BJ (cell line): ENCODE results near the gene NCOA7. TPM values are rescaled to one million over a fixed set of nuclear protein-coding genes. Genes with fewer than 3 reads are reported as not detected.

Experiments
- CTCF ChIA-PET: fragments of 350-600 bp; formaldehyde crosslinking; extraction: SDS; loops from one replicate; lab custom pipeline; 2021; ENCODE audit warnings: antibody characterized with exemption, inconsistent platforms; lab: Yijun Ruan, JAX
- POLR2A ChIA-PET: fragments of 300-600 bp; sonication (Branson Sonifier 250); formaldehyde crosslinking; extraction: SDS; loops from one replicate; lab custom pipeline; 2021; ENCODE audit warnings: antibody characterized with exemption; lab: Charles Lee
- DNase-seq: peaks from one replicate; pipeline ENCODE4 v3.0.0-alpha.2; 2011; ENCODE audit warnings: low read depth
- H3K27me3 ChIP-seq: 2 replicates; pipeline ENCODE4 v1.6.0; 2011; ENCODE audit warnings: low read length; ENCODE audit not compliant: control insufficient read depth, insufficient read depth
- H3K36me3 ChIP-seq: 2 replicates; pipeline ENCODE4 v1.5.1; 2011; ENCODE audit warnings: low read length; ENCODE audit not compliant: control insufficient read depth, insufficient read depth
- H3K4me3 ChIP-seq: 2 replicates; pipeline ENCODE4 v1.5.1; 2011; ENCODE audit warnings: low read depth, mild to moderate bottlenecking, control low read depth, low read length
- polyA plus RNA-seq: library from polyadenylated mRNA; depleted of rRNA; stranded (reverse); fragments of >200 nt; gene quantifications from 2 replicates; pipeline ENCODE4 v1.2.3, GENCODE V29; 2011
- TF ChIP-seq, protein P1 (sequence below): IDR thresholded peaks from 2 replicates; pipeline ENCODE4 v1.5.1; 2011; ENCODE audit warnings: low read depth, mild to moderate bottlenecking, control low read depth, inconsistent platforms, low read length, moderate library complexity; ENCODE audit not compliant: insufficient read depth

The NCOA7 gene
- polyA plus RNA-seq, 1 experiment = 27.2 TPM

DNA sequence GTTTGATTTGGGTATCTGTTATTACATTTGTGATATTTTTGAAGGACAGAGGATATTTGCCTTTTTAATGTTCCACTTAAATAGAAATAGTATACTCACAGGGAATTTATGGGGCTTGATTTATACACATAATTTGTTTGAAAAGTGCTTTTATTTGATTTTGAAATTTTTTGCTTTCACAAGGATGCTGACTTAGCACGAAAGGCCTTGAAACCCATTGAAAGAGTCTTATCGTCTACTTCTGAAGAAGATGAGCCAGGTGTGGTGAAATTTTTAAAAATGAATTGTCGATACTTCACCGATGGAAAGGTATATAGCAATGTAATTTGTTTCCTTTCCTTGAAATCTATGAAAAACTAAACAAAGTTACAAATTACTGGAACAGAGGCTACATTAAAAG lies 91.5 kb downstream of the NCOA7 start:
- H3K4me3 ChIP-seq = no peak overlapping the region
- no peaks in the 10 kb centered on the region for H3K27me3 ChIP-seq
- ChIA-PET CTCF (interaction anchor here (1.5 to 1.8 kb wide), 2 partner anchors 71 to 75 kb away, joined by 5 to 6 read pairs; no protein-coding TSS in a partner anchor), POLR2A (no interaction called here)
- H3K36me3 ChIP-seq = peaks cover 6% of the 10 kb centered on the region; the same call in 1 of the 2 replicates
- TF ChIP-seq, protein P1, sequence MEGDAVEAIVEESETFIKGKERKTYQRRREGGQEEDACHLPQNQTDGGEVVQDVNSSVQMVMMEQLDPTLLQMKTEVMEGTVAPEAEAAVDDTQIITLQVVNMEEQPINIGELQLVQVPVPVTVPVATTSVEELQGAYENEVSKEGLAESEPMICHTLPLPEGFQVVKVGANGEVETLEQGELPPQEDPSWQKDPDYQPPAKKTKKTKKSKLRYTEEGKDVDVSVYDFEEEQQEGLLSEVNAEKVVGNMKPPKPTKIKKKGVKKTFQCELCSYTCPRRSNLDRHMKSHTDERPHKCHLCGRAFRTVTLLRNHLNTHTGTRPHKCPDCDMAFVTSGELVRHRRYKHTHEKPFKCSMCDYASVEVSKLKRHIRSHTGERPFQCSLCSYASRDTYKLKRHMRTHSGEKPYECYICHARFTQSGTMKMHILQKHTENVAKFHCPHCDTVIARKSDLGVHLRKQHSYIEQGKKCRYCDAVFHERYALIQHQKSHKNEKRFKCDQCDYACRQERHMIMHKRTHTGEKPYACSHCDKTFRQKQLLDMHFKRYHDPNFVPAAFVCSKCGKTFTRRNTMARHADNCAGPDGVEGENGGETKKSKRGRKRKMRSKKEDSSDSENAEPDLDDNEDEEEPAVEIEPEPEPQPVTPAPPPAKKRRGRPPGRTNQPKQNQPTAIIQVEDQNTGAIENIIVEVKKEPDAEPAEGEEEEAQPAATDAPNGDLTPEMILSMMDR = no peak
- no peak for DNase-seq

DNA sequence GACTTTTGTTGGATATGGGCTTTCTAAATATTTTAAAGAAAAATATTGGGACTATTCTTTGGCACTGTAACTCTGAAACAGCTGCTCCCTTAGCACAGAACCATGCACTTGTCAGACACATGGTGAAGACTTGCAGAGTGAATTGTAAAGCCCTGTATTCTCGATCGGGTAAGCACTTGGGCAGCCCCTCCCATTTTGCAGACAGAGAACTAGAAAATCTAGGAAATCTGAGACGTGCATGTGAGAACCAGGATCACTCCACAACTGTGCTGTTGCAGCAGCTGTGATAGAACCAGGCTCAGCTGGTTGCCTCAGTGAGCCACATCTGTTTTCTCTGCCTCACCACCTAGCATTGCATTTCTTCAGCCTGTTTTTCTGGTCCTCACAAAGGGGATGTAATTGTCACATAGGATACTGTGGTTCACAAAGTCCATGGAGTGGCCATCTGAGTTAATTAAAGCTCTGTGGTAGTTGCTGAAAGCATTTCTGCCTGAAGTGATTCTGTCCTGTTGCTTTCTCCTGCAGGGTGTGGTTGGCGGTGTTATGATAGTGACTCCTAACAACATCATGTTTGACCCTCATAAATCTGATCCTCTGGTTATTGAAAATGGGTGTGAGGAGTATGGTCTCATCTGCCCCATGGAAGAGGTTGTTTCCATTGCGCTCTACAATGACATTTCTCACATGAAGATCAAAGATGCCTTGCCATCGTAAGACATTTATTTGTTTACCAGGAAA lies 94.0 kb downstream of the NCOA7 start:
- no peaks in the 10 kb centered on the region for H3K27me3 ChIP-seq
- CTCF ChIA-PET = interaction anchor here (1.0 to 2.0 kb wide), 7 partner anchors 10 to 96 kb away, joined by 3 to 5 read pairs (median 4); no protein-coding TSS in a partner anchor
- POLR2A ChIA-PET = no interaction called here
- H3K4me3 ChIP-seq = no peak overlapping the region
- peaks cover 6% of the 10 kb centered on the region for H3K36me3 ChIP-seq
- TF ChIP-seq, protein P1 = no peak
- DNase-seq = no peak

DNA sequence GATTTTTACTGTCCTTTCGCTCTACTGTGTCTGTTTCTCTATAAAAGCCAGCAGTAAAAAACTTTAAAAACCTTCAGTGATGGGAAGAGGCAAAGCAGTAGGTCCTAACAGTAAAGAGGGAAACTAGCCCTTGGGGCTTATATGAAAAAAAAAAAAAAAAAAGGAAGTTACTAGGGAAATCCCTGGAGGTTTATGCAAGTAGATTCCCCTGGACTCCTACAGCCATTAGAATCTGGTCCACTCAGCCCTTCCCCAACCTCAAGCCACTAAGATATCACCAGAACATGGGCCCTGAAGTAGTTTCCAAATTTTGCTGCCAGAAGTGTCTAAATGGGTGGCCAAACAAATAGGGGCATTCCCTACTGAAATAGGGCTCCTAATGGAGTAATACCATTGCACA lies 95.3 kb downstream of the NCOA7 start:
- DNase-seq = no peak
- no peaks in the 10 kb centered on the region for H3K27me3 ChIP-seq
- H3K4me3 ChIP-seq = no peak overlapping the region
- TF ChIP-seq, protein P1 = no peak
- POLR2A ChIA-PET = no interaction called here
- peaks cover 7% of the 10 kb centered on the region for H3K36me3 ChIP-seq
- CTCF ChIA-PET = interaction anchor here (1.2 to 1.6 kb wide), 2 partner anchors 11 to 20 kb away, joined by 3 read pairs; no protein-coding TSS in a partner anchor

DNA sequence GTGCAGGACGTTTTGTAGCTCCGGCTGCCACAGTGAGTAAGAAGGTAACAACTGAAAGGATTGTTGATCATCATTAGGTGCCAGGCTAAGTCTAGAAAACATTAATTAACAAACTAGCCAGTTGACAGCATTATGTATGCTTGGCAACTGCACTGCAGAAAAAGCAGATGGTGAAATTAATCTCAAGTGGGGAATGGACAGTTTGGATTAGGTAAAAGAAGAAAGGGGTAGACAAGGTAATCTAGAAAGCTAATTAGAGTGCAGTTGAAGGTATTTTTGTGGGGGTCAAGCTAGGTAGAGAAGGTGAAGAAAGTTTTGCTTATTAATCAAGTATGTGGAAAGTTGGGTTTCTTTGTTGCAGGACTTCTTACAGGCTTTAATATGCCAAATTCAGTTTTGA lies 96.2 kb downstream of the NCOA7 start:
- Histone ChIP-seq H3K36me3 (peaks cover 6% of the 10 kb centered on the region), H3K4me3 (no peak overlapping the region), H3K27me3 (no peaks in the 10 kb centered on the region)
- ChIA-PET CTCF (no interaction called here), POLR2A (no interaction called here)
- no peak for DNase-seq
- TF ChIP-seq, protein P1 = no peak

DNA sequence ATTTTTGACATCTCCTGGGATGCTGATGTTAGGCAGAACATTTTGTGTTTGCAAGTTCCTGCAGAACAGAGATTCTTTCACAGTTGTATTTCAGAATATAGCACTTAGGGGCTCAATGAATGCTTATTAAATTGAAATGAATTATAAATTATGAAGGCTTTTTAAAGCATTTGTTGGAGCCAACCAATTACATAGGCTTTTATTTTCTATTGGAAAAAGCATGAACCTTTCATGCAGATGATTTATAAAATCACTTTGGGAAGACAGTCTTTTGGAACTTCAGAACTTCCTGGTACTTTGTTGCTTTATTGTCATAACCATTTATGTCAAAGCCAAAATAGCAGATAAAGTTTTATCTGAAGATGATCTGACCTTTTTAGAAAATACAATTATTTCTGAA lies 96.6 kb downstream of the NCOA7 start:
- no peak overlapping the region for H3K4me3 ChIP-seq
- CTCF ChIA-PET = no interaction called here
- DNase-seq = no peak
- POLR2A ChIA-PET = no interaction called here
- TF ChIP-seq, protein P1 = no peak
- peaks cover 6% of the 10 kb centered on the region for H3K36me3 ChIP-seq
- no peaks in the 10 kb centered on the region for H3K27me3 ChIP-seq
